ENCODE measurements around the gene UBASH3B.

- no peak for TF ChIP-seq CTCF (conservative IDR thresholded peaks at IDR 0.05; ENCODE audit: low read length)
- TF ChIP-seq EZH2phosphoT487 (IDR thresholded peaks at IDR 0.05; ENCODE audit: borderline replicate concordance) = no peak
These were observed 164.6 kb downstream of the UBASH3B start for GRCh38 chr11:122820158-122820557.
